ENCODE measurements around the gene PSRC1.

- no peak for TF ChIP-seq CTCF (IDR thresholded peaks at IDR 0.05; ENCODE audit: insufficient read depth, low read length, poor library complexity, severe bottlenecking)
- TF ChIP-seq EZH2phosphoT487 (conservative IDR thresholded peaks at IDR 0.05; ENCODE audit: low read length): no peak
These were observed 32.3 kb downstream of the PSRC1 start for GRCh38 chr1:109250454-109251276.
